Large intestine (tissue), 3 donors: ENCODE data around the gene YTHDF1. TPM values are rescaled to one million over a fixed set of nuclear protein-coding genes. Genes with fewer than 3 reads are reported as not detected.

Source experiments
- DNase-seq, 2 donors: peaks; one replicate each; pipeline versions ENCODE4 v3.0.0 to v3.0.0-alpha.2; 2013
- H3K27ac ChIP-seq: one replicate; pipeline ENCODE4 v1.5.1; 2013; ENCODE audit warnings: low read length
- H3K27me3 ChIP-seq: 2 replicates; pipeline ENCODE4 v1.6.1; 2013; ENCODE audit warnings: low read length; ENCODE audit not compliant: control insufficient read depth, insufficient read depth
- H3K36me3 ChIP-seq: 2 replicates; pipeline ENCODE4 v1.6.1; 2013; ENCODE audit warnings: low read length; ENCODE audit not compliant: control insufficient read depth, insufficient read depth
- H3K4me1 ChIP-seq: one replicate; pipeline ENCODE4 v1.6.1; 2013; ENCODE audit warnings: low read length; ENCODE audit not compliant: control insufficient read depth, insufficient read depth
- H3K4me3 ChIP-seq: one replicate; pipeline ENCODE4 v1.5.1; 2013; ENCODE audit warnings: low read length
- H3K9me3 ChIP-seq: one replicate; pipeline ENCODE4 v1.6.1; 2013; ENCODE audit warnings: mild to moderate bottlenecking, low read depth, low read length, moderate library complexity; ENCODE audit not compliant: control insufficient read depth
- WGBS: methylation state at CpG from one replicate; pipeline ENCODE4 v1.1.5; 2013; ENCODE audit warnings: low lambda C conversion rate; ENCODE audit not compliant: insufficient coverage; 5-methylcytosine and 5-hydroxymethylcytosine counted together
- polyA plus RNA-seq: library from polyadenylated mRNA; unstranded; fragments of 120-200 nt; gene quantifications from one replicate; pipeline ENCODE4 v1.2.1, GENCODE V29; 2013

The YTHDF1 gene
- polyA plus RNA-seq, 1 donor: 35.4 TPM

DNA sequence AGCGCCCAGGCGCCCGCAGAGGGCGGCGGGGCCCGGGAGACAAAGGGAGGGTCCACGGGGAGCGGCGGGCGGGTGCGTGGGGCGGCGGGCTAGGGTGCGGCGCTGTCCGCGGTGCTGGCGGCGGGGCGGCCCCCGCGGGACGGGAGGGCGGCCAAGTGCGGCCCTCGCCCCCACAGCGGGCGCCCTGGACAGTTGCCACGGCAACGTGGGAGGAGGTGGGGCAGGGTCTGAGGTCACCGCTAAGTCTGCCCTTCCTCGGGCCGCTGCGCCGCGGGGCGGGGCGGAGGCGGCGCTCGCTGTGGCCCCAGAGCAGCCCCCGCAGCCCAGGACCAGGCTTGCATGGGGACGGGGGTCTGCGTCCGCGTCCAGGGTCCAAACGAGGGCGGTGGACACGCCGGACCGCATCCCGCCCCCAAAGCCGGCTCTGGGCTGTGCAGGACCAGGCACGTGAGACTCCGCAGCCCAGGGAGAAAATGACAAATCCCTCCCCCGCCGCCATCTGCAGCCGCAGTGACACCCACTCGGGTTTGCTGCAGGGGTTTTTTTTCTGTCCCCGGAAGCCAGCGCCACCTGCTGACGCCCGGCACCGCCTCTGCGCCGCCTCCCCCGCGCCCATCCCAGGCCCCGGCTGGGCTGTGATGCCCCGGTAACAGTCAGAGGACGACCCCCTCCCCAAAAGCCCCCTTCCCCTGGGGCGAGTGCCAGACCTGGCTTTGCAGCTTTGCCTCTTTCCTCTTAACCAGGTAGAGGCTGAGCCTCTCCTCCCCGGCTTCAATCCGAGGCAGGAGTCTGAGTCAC is 36.8 kb downstream of the YTHDF1 start:
- H3K27ac ChIP-seq: no peak overlapping the region
- H3K4me1 ChIP-seq: no peaks in the 10 kb centered on the region
- no peaks in the 10 kb centered on the region for H3K36me3 ChIP-seq
- H3K9me3 ChIP-seq: peaks cover 6% of the 10 kb centered on the region
- H3K27me3 ChIP-seq: peaks cover 82% of the 10 kb centered on the region
- H3K4me3 ChIP-seq: no peak overlapping the region
- DNase-seq: no peak
- no CpG with 5 or more reads among the region's 74 CpGs for WGBS

- no CpG with 5 or more reads among the region's 49 CpGs for WGBS
- Histone ChIP-seq H3K4me3 (no peak overlapping the region), H3K9me3 (peaks cover 9% of the 10 kb centered on the region), H3K36me3 (no peaks in the 10 kb centered on the region), H3K27ac (no peak overlapping the region), H3K27me3 (peaks cover 89% of the 10 kb centered on the region), H3K4me1 (peaks cover 4% of the 10 kb centered on the region)
- DNase-seq: no peak
These were observed 37.5 kb downstream of the YTHDF1 start for GRCh38 chr20:63178446-63178820.

GRCh38 chr20:63177785-63178445 is 38.0 kb downstream of the YTHDF1 start:
- Histone ChIP-seq H3K36me3 (no peaks in the 10 kb centered on the region), H3K27me3 (peaks cover 90% of the 10 kb centered on the region), H3K27ac (no peak overlapping the region), H3K4me1 (peaks cover 5% of the 10 kb centered on the region), H3K9me3 (peaks cover 11% of the 10 kb centered on the region), H3K4me3 (no peak overlapping the region)
- DNase-seq: no peak
- no CpG with 5 or more reads among the region's 90 CpGs for WGBS

DNA sequence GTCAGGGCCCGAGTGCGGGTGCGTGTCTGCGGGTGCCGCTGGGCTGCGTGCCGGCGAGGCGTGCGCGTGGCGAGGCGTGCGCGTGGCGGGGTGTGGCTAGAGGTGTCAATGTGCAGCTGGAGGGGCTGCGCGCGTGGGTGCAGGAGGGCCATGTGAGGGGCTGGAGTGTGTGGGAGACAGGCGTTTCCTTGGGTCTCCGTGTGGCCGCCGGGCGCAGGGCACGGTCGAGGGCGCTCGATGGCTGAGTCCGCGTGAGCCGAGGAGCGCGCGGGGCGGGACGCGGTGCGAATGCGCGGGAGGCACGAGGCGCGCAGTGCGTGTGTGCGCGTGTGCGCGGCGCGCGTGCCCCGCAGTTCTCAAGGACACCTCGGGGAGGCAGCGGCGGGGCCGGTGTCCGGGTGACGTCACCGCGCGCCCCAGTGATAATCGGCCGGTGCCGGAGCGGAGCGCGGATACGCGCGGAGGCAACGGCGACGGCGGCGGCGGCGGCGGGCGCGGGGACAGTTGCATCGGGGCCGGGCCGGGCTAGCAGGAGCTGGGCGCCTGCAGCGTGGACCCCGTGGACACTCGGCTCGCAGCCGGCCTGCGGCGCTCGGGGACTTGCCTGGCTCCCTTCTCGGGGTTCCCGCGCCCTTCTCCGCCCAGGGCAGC is 38.7 kb downstream of the YTHDF1 start:
- Histone ChIP-seq H3K27ac (no peak overlapping the region), H3K4me1 (peaks cover 5% of the 10 kb centered on the region), H3K4me3 (no peak overlapping the region), H3K36me3 (no peaks in the 10 kb centered on the region), H3K9me3 (peaks cover 11% of the 10 kb centered on the region), H3K27me3 (peaks cover 91% of the 10 kb centered on the region)
- WGBS: no CpG with 5 or more reads among the region's 96 CpGs
- DNase-seq: peak in 1 of 2 donors; percentile 25

- no peak for DNase-seq
- H3K4me3 ChIP-seq: no peak overlapping the region
- H3K9me3 ChIP-seq: peaks cover 11% of the 10 kb centered on the region
- H3K36me3 ChIP-seq: no peaks in the 10 kb centered on the region
- WGBS: no CpG with 5 or more reads among the region's 49 CpGs
- peaks cover 5% of the 10 kb centered on the region for H3K4me1 ChIP-seq
- H3K27me3 ChIP-seq: peaks cover 88% of the 10 kb centered on the region
- no peak overlapping the region for H3K27ac ChIP-seq
These were observed 39.4 kb downstream of the YTHDF1 start for GRCh38 chr20:63176427-63177133.

- no peak overlapping the region for H3K27ac ChIP-seq
- no peaks in the 10 kb centered on the region for H3K36me3 ChIP-seq
- no peak overlapping the region for H3K4me3 ChIP-seq
- DNase-seq: no peak
- WGBS: no CpG with 5 or more reads among the region's 15 CpGs
- peaks cover 89% of the 10 kb centered on the region for H3K27me3 ChIP-seq
- peaks cover 11% of the 10 kb centered on the region for H3K9me3 ChIP-seq
- H3K4me1 ChIP-seq: peaks cover 5% of the 10 kb centered on the region
These were observed 39.9 kb downstream of the YTHDF1 start for GRCh38 chr20:63176034-63176426.

DNA sequence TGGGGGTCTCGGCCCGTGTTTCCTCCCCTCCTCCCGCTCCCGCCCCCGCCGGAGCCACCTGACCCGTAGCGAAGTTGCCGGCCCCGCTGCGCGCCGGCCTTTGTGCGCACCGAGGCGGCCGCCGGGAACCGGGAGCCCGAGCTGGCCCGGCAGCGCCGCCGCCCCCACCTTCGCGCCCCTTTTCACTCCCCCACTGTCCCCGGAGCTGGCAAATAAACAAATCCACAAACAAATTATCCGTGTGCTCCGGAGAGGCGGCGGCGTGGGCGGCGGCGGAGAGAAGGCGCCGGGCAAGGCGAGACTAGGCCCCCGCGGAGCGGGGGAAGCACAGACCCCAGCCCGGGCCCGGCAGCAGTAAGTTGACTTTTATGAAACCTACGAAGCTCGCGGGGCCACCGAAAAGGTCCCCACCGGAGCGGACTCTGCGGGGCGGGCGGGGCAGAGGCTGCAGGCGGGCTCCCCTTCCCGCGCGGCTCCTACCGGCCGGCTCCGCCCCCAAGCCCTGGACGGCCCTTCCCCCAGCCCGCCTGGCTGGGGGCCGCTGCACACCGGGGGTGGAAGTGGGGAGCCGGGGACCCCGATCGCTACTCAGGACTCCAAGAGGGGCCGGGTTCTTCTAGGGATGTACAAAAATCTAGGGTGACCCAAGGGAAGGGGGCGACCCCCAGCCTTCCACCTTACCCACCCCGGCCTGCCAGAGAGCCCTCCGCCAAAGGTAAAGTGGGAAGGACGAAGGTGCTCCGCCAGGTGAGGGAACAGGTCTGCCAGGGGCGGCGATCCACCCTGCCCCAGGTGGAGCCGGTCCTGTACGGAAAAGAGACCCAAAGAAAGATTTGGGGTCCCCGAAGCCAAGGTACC is 40.7 kb downstream of the YTHDF1 start:
- H3K27me3 ChIP-seq: peaks cover 84% of the 10 kb centered on the region
- no CpG with 5 or more reads among the region's 77 CpGs for WGBS
- H3K36me3 ChIP-seq: no peaks in the 10 kb centered on the region
- H3K4me1 ChIP-seq: peaks cover 5% of the 10 kb centered on the region
- peaks cover 11% of the 10 kb centered on the region for H3K9me3 ChIP-seq
- DNase-seq: no peak
- H3K4me3 ChIP-seq: no peak overlapping the region
- H3K27ac ChIP-seq: no peak overlapping the region

DNA sequence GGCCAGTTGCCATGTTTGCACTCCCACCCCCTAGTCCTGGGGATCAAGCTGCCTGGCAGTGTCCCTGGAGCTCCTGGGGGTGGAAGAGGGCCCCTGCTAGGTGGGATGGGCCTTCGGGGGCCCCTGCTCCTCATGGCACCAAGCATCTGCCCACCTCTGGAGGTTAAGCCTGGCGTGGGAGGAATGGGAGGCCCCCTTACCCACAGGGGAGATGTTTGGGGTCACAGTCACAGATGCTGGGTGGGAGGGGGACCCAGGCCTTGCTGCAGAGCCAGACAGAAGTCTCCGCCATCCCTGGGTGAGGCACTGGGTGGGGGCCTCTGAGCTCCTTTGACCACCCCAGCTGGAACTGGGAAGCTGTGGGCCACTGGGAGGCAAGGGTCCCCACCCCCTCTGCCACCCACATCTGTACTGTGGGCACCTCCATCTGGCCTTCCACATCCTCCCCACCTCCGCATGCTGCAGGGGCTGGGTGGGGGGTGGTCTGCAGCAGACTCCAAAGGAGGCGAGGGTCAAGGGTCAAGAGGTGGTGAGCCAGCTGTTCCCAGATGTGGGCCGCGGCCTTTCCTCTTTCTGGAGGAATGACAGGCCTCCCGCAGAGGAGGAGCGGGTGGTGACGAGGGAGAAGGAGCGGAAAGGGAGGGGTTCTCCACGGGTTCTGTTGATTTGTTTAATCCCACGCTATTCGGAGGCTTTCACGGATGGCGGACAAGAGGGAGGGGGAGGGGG is 41.5 kb downstream of the YTHDF1 start:
- H3K27ac ChIP-seq: no peak overlapping the region
- DNase-seq: no peak
- H3K4me1 ChIP-seq: peaks cover 5% of the 10 kb centered on the region
- H3K27me3 ChIP-seq: peaks cover 78% of the 10 kb centered on the region
- WGBS: no CpG with 5 or more reads among the region's 16 CpGs
- H3K36me3 ChIP-seq: no peaks in the 10 kb centered on the region
- H3K4me3 ChIP-seq: no peak overlapping the region
- H3K9me3 ChIP-seq: peaks cover 11% of the 10 kb centered on the region

DNA sequence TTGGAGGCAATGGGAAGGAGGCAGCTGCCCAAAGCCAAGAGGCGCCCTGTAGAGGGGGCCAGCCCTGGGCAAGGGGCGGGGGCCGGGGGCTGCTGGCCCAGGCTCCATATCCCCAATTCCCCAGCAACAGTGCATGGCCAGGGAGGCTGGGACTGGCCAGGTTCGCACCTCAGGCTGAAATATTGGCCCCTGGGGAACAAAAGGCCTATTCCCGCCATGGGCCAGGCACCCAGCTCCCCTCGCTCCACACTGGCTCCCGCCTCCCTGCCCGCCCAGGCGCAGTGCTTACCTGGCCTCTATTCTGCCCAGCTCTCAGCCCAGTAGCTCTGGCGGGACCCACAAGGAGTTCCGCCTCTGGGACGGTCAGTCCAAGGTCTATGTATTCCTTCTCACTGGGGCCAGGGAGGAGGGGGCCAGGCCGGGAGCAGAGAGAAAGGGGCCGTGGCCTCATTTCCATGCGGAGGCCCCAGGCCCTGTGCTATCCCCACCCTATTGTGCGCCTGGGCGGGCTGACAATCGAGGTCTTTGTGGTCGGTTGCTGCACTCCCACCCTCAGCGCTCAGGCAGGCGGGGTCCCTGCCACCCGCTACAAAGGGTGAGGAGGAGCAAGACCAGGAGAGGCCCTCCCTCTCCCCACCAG is 42.3 kb downstream of the YTHDF1 start:
- no peak for DNase-seq
- peaks cover 5% of the 10 kb centered on the region for H3K4me1 ChIP-seq
- no CpG with 5 or more reads among the region's 22 CpGs for WGBS
- no peak overlapping the region for H3K27ac ChIP-seq
- H3K4me3 ChIP-seq: no peak overlapping the region
- no peaks in the 10 kb centered on the region for H3K36me3 ChIP-seq
- peaks cover 11% of the 10 kb centered on the region for H3K9me3 ChIP-seq
- peaks cover 72% of the 10 kb centered on the region for H3K27me3 ChIP-seq
